ENCODE data around the gene HNRNPA1L2.
"Not testable (repeated sequence)": the region's sequence is repeated elsewhere in the genome, so short reads cannot be mapped to it uniquely, and the experiment has no call there.

HNRNPA1L2 gene

GRCh38 chr13:52650731-52651130 is 8.5 kb downstream of the HNRNPA1L2 start:
- no peak for DNase-seq

GRCh38 chr13:52651897-52652195 is 9.6 kb downstream of the HNRNPA1L2 start:
- DNase-seq, result no peak

GRCh38 chr13:52652196-52652979 is 10.2 kb downstream of the HNRNPA1L2 start, which contains the start of gene SUGT1:
Gene SUGT1 (plus strand): TSS chr13:52652836. CDS start chr13:52652921, 85 bp downstream.
- DNase-seq, result peak; percentile 97

- no peak for DNase-seq
Measured at GRCh38 chr13:52652980-52653303, 10.7 kb downstream of the HNRNPA1L2 start.

GRCh38 chr13:52659340-52659739 is 17.1 kb downstream of the HNRNPA1L2 start:
- no peak for DNase-seq

- DNase-seq, result no peak
Measured at GRCh38 chr13:52664272-52664671, 22.0 kb downstream of the HNRNPA1L2 start.

- peak; percentile 2 for DNase-seq
Measured at GRCh38 chr13:52665325-52665724, 23.1 kb downstream of the HNRNPA1L2 start.

- no peak for DNase-seq
Measured at GRCh38 chr13:52669677-52670076, 27.4 kb downstream of the HNRNPA1L2 start.

- DNase-seq, result no peak
Measured at GRCh38 chr13:52670726-52671125, 28.5 kb downstream of the HNRNPA1L2 start.

- DNase-seq, result no peak
Measured at GRCh38 chr13:52673465-52673864, 31.2 kb downstream of the HNRNPA1L2 start.

- DNase-seq, result no peak
Measured at GRCh38 chr13:52677823-52678222, 35.6 kb downstream of the HNRNPA1L2 start.

GRCh38 chr13:52685806-52686205 is 43.6 kb downstream of the HNRNPA1L2 start:
- DNase-seq, result not testable (repeated sequence)

GRCh38 chr13:52686376-52686775 is 44.1 kb downstream of the HNRNPA1L2 start:
- no peak for DNase-seq

Data from NCI-H2227 treated with DMSO at 0.1 percent for 48 hours (cell line).